ENCODE data around the gene MCC.

The MCC gene

DNA sequence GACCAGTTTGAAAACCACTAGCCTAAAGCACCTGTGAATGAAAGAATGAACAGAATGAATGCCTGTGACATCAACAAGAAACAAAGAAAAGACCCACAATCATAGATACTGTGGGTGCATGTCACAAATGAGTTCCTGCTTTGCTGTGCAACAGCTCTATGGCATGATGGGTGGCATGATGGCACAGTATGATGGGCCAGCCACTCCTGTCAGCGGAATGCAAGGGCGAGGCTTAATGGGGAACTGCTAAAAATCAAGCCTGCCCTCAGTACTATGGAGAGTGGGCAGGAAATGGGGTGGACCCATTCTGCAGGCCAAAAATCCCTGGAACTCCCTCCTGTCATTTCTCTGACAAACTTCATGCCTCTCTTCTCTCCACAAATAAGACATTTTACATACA lies 422.6 kb downstream of the MCC start:
- Mint-ChIP-seq H3K27ac (no peak overlapping the region), H3K4me3 (no peak overlapping the region), H3K27me3 (ENCODE audit: low read depth, poor library complexity) (no peaks in the 10 kb centered on the region), H3K36me3 (ENCODE audit: low read depth) (peaks cover 36% of the 10 kb centered on the region), H3K4me1 (peaks cover 58% of the 10 kb centered on the region), H3K9me3 (no peaks in the 10 kb centered on the region)
- TF ChIP-seq, protein P1, sequence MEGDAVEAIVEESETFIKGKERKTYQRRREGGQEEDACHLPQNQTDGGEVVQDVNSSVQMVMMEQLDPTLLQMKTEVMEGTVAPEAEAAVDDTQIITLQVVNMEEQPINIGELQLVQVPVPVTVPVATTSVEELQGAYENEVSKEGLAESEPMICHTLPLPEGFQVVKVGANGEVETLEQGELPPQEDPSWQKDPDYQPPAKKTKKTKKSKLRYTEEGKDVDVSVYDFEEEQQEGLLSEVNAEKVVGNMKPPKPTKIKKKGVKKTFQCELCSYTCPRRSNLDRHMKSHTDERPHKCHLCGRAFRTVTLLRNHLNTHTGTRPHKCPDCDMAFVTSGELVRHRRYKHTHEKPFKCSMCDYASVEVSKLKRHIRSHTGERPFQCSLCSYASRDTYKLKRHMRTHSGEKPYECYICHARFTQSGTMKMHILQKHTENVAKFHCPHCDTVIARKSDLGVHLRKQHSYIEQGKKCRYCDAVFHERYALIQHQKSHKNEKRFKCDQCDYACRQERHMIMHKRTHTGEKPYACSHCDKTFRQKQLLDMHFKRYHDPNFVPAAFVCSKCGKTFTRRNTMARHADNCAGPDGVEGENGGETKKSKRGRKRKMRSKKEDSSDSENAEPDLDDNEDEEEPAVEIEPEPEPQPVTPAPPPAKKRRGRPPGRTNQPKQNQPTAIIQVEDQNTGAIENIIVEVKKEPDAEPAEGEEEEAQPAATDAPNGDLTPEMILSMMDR (IDR thresholded peaks at IDR 0.05) = no peak
- no peak for DNase-seq

GRCh38 chr5:113064806-113065205 lies 423.4 kb downstream of the MCC start:
- no peaks in the 10 kb centered on the region for H3K27me3 Mint-ChIP-seq (ENCODE audit: low read depth, poor library complexity)
- H3K9me3 Mint-ChIP-seq = no peaks in the 10 kb centered on the region
- peak overlapping the region; percentile 89 for H3K27ac Mint-ChIP-seq
- no peak for DNase-seq
- H3K36me3 Mint-ChIP-seq (ENCODE audit: low read depth) = peaks cover 34% of the 10 kb centered on the region
- peaks cover 66% of the 10 kb centered on the region for H3K4me1 Mint-ChIP-seq
- TF ChIP-seq, protein P1 (IDR thresholded peaks at IDR 0.05) = no peak
- H3K4me3 Mint-ChIP-seq = no peak overlapping the region

DNA sequence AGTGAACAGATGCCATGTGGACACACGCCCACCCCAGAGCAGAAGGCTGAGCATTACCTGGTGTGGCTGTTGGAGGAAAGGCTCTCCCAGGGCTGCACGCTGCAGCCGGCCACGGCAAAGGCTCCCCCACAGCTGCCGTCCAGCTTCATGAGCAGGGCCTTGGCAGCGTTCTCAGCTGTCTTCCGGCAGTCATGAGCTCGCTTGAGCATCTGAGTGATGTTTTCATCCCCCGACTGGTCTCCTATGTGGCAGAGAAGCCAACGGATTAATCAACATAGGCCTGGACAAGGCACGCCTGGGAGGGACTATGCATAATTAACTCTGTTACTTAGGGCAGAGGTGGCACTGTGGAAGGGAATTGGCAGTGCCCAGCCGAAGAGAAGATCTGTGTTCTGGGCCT lies 424.3 kb downstream of the MCC start:
- H3K4me3 Mint-ChIP-seq = no peak overlapping the region
- peaks cover 26% of the 10 kb centered on the region for H3K36me3 Mint-ChIP-seq (ENCODE audit: low read depth)
- TF ChIP-seq, protein P1 (IDR thresholded peaks at IDR 0.05) = no peak
- no peaks in the 10 kb centered on the region for H3K27me3 Mint-ChIP-seq (ENCODE audit: low read depth, poor library complexity)
- peaks cover 75% of the 10 kb centered on the region for H3K4me1 Mint-ChIP-seq
- H3K9me3 Mint-ChIP-seq = no peaks in the 10 kb centered on the region
- H3K27ac Mint-ChIP-seq = peak overlapping the region; percentile 50
- DNase-seq = no peak

DNA sequence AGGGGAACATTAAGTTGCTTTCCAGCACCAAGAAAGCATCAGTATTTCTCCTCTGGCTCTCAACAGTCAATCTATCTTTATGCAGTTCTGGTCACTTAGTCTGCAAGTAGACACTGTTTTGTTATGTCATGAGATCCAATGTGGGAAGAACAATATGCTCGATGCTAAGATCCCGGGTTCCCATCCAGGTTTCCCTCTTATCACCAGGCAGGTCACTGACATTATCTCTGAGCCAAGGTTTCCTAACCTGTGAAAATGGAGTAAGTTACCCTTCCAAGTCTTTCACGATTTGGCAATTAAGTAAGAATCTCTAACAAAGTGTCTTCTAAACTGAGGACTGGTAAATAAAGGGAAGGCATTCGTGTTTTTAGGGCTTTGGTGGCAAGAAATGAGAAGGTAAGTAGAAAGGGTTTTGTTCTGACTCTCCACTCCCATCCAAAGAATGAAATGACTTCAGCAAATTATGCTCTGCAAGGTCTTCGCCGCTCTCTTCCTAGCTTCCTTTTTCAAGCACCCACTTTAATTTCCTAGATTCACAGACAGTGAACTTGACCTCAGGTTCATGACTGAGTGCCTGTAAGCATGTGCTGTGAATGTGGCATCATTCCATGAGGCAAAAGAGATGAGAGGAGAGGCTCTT lies 425.3 kb downstream of the MCC start:
- Mint-ChIP-seq H3K27ac (no peak overlapping the region), H3K4me1 (peaks cover 84% of the 10 kb centered on the region), H3K4me3 (no peak overlapping the region), H3K27me3 (ENCODE audit: low read depth, poor library complexity) (no peaks in the 10 kb centered on the region), H3K36me3 (ENCODE audit: low read depth) (peaks cover 21% of the 10 kb centered on the region), H3K9me3 (no peaks in the 10 kb centered on the region)
- TF ChIP-seq, protein P1 (IDR thresholded peaks at IDR 0.05) = no peak
- no peak for DNase-seq

DNA sequence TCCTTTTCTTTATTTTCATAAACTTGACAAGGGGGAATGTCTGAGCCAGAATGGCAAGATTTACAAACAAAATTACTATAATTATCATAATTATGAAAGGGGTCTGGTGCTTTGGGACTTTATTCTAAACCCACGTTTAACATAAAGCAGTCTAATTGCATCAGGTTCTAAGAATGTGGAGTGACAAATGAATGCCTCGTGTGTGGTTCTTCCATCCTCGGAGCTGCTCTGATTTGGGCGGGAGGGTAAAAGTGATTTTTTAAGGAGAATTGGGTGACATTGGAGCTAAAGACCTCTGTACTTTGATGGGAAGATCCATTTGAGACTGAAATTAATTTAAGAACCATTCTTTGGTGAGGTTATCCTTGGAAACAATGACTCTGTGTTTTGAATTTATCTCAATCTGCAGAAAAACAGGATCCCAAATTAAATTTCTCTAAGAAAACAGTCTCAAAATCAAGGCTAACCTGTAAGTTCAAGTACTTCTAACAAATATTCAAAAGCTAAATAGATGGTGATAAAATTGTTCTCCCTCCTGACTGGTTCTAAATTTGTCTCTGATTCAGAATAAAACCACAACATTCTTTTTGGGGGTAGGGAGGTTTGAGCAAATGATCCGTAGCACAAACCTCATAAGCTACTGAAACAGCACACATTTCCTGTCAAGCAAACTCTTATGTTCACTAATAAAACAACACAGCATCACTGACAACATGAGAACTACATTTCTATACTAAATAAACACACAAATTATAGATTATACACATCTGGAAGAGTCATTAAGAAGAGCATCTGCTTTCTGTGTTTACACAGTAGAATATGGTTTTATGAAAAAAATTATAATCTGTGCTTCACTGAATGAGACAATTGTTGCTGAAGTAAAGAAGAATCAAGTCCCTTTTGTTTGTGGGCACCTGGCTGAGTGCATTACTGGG lies 426.1 kb downstream of the MCC start:
- Mint-ChIP-seq H3K4me1 (peaks cover 87% of the 10 kb centered on the region), H3K27me3 (ENCODE audit: low read depth, poor library complexity) (no peaks in the 10 kb centered on the region), H3K9me3 (no peaks in the 10 kb centered on the region), H3K36me3 (ENCODE audit: low read depth) (peaks cover 15% of the 10 kb centered on the region), H3K27ac (peak overlapping the region; percentile 83), H3K4me3 (no peak overlapping the region)
- TF ChIP-seq, protein P1 (IDR thresholded peaks at IDR 0.05) = no peak
- no peak for DNase-seq
